Adrenal gland (tissue), 12 donors: Measurements from ENCODE around the gene SLF2. TPM values are rescaled to one million over a fixed set of nuclear protein-coding genes. Genes with fewer than 3 reads are reported as not detected.
A peak's percentile ranks its signal among the peaks of the same experiment; 100 is the strongest.

Source experiments
- DNase-seq, 7 donors: peaks; one replicate each; pipeline ENCODE4 v3.0.0-alpha.2; 2019 to 2020
- H3K27ac ChIP-seq, 5 donors: fragments of 200-600 bp; sonication (generic) in 4 of 5; 1 replicate in 3 of 5; 2 replicates in 2 of 5; pipeline versions ENCODE4 v1.5.1 to v1.8.0; 2016 to 2020; ENCODE audit warnings: mild to moderate bottlenecking in 1 of 5
- H3K27me3 ChIP-seq: fragments of 200-600 bp; 2 replicates; pipeline ENCODE4 v1.8.0; 2021
- H3K36me3 ChIP-seq, 2 donors: fragments of 200-600 bp; replicated peaks in 1 of 2; 1 replicate in 1 of 2; 2 replicates in 1 of 2; pipeline versions ENCODE4 v1.5.1 to v1.8.0; 2018 to 2022
- H3K4me1 ChIP-seq, 2 donors: fragments of 200-600 bp; replicated peaks in 1 of 2; 1 replicate in 1 of 2; 2 replicates in 1 of 2; pipeline versions ENCODE4 v1.5.1 to v1.8.0; 2018 to 2021
- H3K4me3 ChIP-seq, 4 donors: fragments of 200-600 bp; sonication (generic) in 3 of 4; one replicate each; pipeline ENCODE4 v1.5.1; 2016 to 2018
- H3K9me3 ChIP-seq, 3 donors: fragments of 200-600 bp; sonication (generic) in 1 of 3; replicated peaks in 1 of 3; 1 replicate in 2 of 3; 2 replicates in 1 of 3; pipeline versions ENCODE4 v1.5.1 to v1.8.0; 2016 to 2021
- POLR2A ChIP-seq, 2 donors: fragments of 450-650 bp; IDR thresholded peaks; one replicate each; pipeline ENCODE4 v1.6.1; 2017; ENCODE audit warnings: antibody characterized with exemption in 2 of 2, mild to moderate bottlenecking in 2 of 2, moderate library complexity in 1 of 2
- WGBS, 4 donors: extraction: QIAGEN DNeasy Blood & Tissue Kit in 2 of 4; methylation state at CpG; one replicate each; pipeline versions ENCODE4 v1.1.5 to v1.1.7; 2013 to 2017; 5-methylcytosine and 5-hydroxymethylcytosine counted together
- intact Hi-C, 2 donors: fragments of 100-400 bp; cut with DNase I; formaldehyde crosslinking; loops; one replicate each; pipeline versions ENCODE4 v1.14.1 to v1.15.0; 2022 to 2023
- polyA plus RNA-seq, 3 donors: library from polyadenylated mRNA; stranded (reverse); fragments of 200-250 nt in 2 of 3; fragments of 350-450 nt in 1 of 3; fragmentation: Illumina TruSeq in 1 of 3; extraction: RNeasy Lipid Tissue Mini Kit (QIAGEN cat#74804) in 1 of 3; gene quantifications; one replicate each; pipeline ENCODE4 v1.2.3, GENCODE V29; 2013 to 2014
- total RNA-seq, 9 donors: library from RNA; depleted of rRNA in 4 of 9; stranded (reverse); fragments of >200 nt in 4 of 9; fragments of 120-200 nt in 1 of 9; fragmentation: NEBNext Ultra II Directional in 1 of 9; extraction: Animal tissue kit (Norgen Biotek cat#: 25700) in 1 of 9; gene quantifications; one replicate each; pipeline versions ENCODE4 v1.1.0 to v1.2.4, GENCODE V29; 2013 to 2023
- TF ChIP-seq, protein P1 (sequence below), 6 experiments: fragments of 450-650 bp in 4 of 6; fragments of 200-600 bp in 2 of 6; sonication (generic) in 1 of 6; IDR thresholded peaks; 1 replicate in 5 of 6; 2 replicates in 1 of 6; pipeline versions ENCODE4 v1.5.1 to v1.8.0; 2016 to 2021; ENCODE audit warnings: antibody characterized with exemption in 6 of 6, mild to moderate bottlenecking in 2 of 6, moderate library complexity in 1 of 6
- donor health status: healthy with polysubstance abuse.
- donor health status: Bipolar disorder and iron deficiency.
- donor health status: DM: yes; HTN: yes; CAD: no.
- donor health status: DM: no; HTN: no; CAD: no.
- donor health status: DM: no; HTN: no; CAD: no.
- donor health status: DM: yes; HTN: yes; CAD: no.

Gene SLF2
- total and polyA plus RNA-seq, 12 donors, result 19.8 to 88.7 (median 35.8) TPM

DNA sequence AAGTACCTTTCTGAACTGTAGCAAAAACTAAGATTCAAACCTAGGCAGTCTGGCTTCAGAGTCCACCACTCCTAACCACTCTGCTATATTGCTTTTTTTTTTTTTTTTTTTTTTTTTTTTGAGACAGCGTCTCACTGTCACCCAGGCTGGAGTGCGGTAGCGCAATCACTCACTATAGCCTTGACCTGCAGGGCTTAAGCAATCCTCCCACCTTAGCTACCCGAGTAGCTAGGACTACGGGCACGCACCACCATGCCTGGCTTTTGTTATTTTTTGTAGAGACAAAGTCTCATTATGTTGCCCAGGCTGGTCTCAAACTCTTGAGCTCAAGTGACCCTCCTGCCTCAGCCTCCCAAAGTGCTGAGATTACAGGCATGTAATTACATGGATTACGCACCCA lies 10.1 kb upstream of the SLF2 start:
- TF ChIP-seq, protein P1, sequence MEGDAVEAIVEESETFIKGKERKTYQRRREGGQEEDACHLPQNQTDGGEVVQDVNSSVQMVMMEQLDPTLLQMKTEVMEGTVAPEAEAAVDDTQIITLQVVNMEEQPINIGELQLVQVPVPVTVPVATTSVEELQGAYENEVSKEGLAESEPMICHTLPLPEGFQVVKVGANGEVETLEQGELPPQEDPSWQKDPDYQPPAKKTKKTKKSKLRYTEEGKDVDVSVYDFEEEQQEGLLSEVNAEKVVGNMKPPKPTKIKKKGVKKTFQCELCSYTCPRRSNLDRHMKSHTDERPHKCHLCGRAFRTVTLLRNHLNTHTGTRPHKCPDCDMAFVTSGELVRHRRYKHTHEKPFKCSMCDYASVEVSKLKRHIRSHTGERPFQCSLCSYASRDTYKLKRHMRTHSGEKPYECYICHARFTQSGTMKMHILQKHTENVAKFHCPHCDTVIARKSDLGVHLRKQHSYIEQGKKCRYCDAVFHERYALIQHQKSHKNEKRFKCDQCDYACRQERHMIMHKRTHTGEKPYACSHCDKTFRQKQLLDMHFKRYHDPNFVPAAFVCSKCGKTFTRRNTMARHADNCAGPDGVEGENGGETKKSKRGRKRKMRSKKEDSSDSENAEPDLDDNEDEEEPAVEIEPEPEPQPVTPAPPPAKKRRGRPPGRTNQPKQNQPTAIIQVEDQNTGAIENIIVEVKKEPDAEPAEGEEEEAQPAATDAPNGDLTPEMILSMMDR (IDR thresholded peaks at IDR 0.05), result no peak
- TF ChIP-seq POLR2A (IDR thresholded peaks at IDR 0.05), result no peak
- Histone ChIP-seq H3K27ac (no peak overlapping the region), H3K4me3 (no peak overlapping the region), H3K27me3 (no peaks in the 10 kb centered on the region), H3K4me1 (no peaks in the 10 kb centered on the region), H3K36me3 (no peaks in the 10 kb centered on the region), H3K9me3 (no peaks in the 10 kb centered on the region)
- intact Hi-C loops, result no loop called here
- DNase-seq, result peak in 1 of 7 donors; percentile 35
- WGBS, 4 donors, result 57 to 69% (median 66%) methylated on average over 7 of the region's 7 CpGs

DNA sequence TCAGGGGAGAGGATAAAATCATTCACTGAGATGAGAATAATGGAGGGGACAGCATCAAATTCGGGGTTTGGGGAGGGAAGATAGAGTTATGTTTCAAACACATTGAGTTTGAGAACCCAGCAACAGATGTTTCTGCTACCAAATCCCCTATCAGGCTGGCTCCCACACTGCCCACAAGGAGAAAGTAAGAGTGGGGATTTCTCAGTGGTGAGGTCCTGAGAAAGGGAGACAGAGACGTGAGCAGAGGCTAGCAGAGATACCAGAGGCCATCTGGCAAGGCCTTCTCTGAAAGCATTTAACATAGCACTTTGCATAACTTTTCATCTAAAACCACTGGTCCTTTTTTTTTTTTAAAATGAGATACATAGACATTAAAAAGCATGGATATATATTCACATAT lies 7.8 kb upstream of the SLF2 start:
- H3K36me3 ChIP-seq, result no peaks in the 10 kb centered on the region
- H3K9me3 ChIP-seq, result no peaks in the 10 kb centered on the region
- intact Hi-C loops, result no loop called here
- H3K27me3 ChIP-seq, result no peaks in the 10 kb centered on the region
- no peak for DNase-seq
- no peak overlapping the region for H3K27ac ChIP-seq
- TF ChIP-seq, protein P1 (IDR thresholded peaks at IDR 0.05), result no peak
- TF ChIP-seq POLR2A (IDR thresholded peaks at IDR 0.05), result no peak
- H3K4me3 ChIP-seq, result no peak overlapping the region
- 65 to 82% (median 76%) methylated on average over 2 of the region's 2 CpGs for WGBS, 4 donors
- H3K4me1 ChIP-seq, result peaks cover 0 to 1% of the 10 kb centered on the region in 2 donors

DNA sequence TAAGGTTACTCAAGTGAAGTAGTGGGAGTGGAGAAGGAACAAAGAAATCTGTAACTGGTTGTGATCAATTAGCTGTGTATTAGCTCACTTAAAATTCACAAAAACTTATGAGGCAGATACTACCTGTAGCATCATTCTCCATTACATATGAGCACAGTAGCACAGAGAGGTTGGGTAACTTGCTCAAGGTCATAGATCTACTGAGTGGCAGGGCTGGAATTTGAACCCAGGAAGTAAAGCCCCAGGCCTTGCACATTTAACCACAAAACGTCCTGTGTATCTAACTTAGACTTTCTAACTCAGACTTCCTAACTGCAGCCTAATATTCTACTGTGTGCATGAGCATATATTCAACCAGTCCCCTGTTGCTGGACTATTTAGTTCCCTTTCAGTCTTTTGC lies 5.6 kb upstream of the SLF2 start:
- peaks cover 5 to 19% of the 10 kb centered on the region in 2 donors for H3K4me1 ChIP-seq
- no peak for DNase-seq
- WGBS, 4 donors, result 18 to 33% (median 23%) methylated on average over 1 of the region's 1 CpG
- no peak overlapping the region for H3K4me3 ChIP-seq
- no peak overlapping the region for H3K27ac ChIP-seq
- TF ChIP-seq POLR2A (IDR thresholded peaks at IDR 0.05), result no peak
- TF ChIP-seq, protein P1 (IDR thresholded peaks at IDR 0.05), result no peak
- intact Hi-C loops, result no loop called here
- no peaks in the 10 kb centered on the region for H3K27me3 ChIP-seq
- no peaks in the 10 kb centered on the region for H3K9me3 ChIP-seq
- H3K36me3 ChIP-seq, result no peaks in the 10 kb centered on the region

DNA sequence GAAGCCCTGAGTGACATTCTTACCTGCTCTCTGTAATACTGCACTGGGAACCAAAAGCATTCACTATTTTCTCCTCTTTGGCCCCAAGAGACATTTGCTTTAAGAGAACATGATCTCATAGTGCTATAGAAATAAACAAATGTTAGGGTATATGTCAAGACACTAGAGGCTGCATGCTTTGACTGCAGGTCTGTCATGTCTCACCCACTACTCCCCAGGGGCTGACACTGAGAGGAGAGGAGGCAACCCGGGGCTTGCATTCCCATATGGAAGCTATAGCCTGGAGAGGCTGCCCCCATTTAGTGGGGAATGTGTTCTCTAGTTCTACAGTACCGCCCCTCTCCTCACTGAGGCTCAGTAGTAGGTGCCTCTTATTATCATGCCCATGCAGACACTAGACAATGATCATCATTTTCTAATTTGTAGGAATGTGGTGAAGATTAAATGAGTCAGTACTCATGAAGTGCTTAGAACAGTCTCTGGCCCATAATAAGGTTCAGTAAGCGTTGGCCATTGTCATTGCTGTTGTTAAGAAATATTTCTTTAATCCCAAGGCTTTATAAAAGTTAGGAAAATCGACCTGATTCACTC lies 4.9 kb upstream of the SLF2 start:
- Histone ChIP-seq H3K4me3 (no peak overlapping the region), H3K27ac (no peak overlapping the region), H3K4me1 (peaks cover 5 to 19% of the 10 kb centered on the region in 2 donors), H3K9me3 (no peaks in the 10 kb centered on the region), H3K27me3 (no peaks in the 10 kb centered on the region), H3K36me3 (no peaks in the 10 kb centered on the region)
- no peak for TF ChIP-seq POLR2A (IDR thresholded peaks at IDR 0.05)
- TF ChIP-seq, protein P1 (IDR thresholded peaks at IDR 0.05), result no peak
- intact Hi-C loops, result no loop called here
- 78 to 83% (median 81%) methylated on average over 4 of the region's 4 CpGs for WGBS, 4 donors
- no peak for DNase-seq
